ENCODE data around the gene COL13A1.

DNA sequence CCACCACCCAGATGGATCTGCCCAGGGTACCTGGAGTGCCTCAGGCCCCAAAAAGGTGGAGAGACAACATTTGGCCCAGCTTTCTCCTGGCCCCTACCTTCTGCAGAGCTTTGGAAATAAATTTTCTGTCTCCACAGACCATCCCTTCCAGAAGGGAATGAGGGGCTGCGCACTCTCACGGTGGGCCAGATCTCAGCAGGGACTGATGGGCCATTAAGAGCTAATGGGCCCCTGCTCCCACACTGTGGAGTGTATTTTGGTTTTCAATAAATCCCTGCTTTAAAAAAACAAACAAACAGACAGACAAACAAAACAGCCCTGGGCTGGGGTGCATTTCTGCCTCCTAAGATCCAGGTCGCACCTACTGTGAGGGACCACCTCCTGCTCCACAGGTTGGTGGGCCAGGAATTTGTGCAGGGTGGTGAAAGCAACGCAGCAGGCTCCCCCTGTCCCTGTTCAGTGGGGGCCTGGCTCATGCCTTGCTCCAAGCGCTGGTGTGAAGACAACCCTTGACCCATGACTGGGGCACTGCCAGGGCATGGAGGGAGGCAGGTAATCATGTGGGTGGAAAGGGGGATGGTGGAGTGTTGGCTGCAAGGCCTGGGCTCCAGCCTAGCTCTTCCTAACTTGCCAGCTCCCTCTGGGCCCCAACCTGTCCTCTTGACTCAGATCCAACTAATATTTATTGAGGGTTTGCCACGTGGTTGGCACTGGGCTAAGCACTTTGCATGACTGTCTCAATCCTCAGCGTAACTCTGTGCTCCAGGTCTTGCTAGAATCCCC lies 88.5 kb downstream of the COL13A1 start:
- TF ChIP-seq, protein P1, sequence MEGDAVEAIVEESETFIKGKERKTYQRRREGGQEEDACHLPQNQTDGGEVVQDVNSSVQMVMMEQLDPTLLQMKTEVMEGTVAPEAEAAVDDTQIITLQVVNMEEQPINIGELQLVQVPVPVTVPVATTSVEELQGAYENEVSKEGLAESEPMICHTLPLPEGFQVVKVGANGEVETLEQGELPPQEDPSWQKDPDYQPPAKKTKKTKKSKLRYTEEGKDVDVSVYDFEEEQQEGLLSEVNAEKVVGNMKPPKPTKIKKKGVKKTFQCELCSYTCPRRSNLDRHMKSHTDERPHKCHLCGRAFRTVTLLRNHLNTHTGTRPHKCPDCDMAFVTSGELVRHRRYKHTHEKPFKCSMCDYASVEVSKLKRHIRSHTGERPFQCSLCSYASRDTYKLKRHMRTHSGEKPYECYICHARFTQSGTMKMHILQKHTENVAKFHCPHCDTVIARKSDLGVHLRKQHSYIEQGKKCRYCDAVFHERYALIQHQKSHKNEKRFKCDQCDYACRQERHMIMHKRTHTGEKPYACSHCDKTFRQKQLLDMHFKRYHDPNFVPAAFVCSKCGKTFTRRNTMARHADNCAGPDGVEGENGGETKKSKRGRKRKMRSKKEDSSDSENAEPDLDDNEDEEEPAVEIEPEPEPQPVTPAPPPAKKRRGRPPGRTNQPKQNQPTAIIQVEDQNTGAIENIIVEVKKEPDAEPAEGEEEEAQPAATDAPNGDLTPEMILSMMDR (IDR thresholded peaks at IDR 0.05) = no peak
- no peak for TF ChIP-seq POLR2A (IDR thresholded peaks at IDR 0.05)

Data from esophagus squamous epithelium (tissue), 4 donors.